ENCODE data around the gene CTNNA3. TPM values are rescaled to one million over a fixed set of nuclear protein-coding genes. Genes with fewer than 3 reads are reported as not detected.

Gene CTNNA3
- total and polyA plus RNA-seq, 2 of the 4 experiments (the other 2 are of a cell fraction), result 0.19 to 0.90 TPM

GRCh38 chr10:67723601-67724000, 27.6 kb upstream of the CTNNA3 start:
- TF ChIP-seq MXI1 (IDR thresholded peaks at IDR 0.05; ENCODE audit: borderline replicate concordance, low read depth, low read length), result no peak
- TF ChIP-seq MAFK (IDR thresholded peaks at IDR 0.05; ENCODE audit: low read depth, low read length), result no peak
- TF ChIP-seq, protein P1, sequence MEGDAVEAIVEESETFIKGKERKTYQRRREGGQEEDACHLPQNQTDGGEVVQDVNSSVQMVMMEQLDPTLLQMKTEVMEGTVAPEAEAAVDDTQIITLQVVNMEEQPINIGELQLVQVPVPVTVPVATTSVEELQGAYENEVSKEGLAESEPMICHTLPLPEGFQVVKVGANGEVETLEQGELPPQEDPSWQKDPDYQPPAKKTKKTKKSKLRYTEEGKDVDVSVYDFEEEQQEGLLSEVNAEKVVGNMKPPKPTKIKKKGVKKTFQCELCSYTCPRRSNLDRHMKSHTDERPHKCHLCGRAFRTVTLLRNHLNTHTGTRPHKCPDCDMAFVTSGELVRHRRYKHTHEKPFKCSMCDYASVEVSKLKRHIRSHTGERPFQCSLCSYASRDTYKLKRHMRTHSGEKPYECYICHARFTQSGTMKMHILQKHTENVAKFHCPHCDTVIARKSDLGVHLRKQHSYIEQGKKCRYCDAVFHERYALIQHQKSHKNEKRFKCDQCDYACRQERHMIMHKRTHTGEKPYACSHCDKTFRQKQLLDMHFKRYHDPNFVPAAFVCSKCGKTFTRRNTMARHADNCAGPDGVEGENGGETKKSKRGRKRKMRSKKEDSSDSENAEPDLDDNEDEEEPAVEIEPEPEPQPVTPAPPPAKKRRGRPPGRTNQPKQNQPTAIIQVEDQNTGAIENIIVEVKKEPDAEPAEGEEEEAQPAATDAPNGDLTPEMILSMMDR (conservative IDR thresholded peaks at IDR 0.05; ENCODE audit: low read depth, low read length), result no peak
- no peak for TF ChIP-seq MAZ (IDR thresholded peaks at IDR 0.05; ENCODE audit: borderline replicate concordance, low read depth, low read length)
- no peak for TF ChIP-seq RAD21 (IDR thresholded peaks at IDR 0.05; ENCODE audit: low read length)
- TF ChIP-seq SMC3 (IDR thresholded peaks at IDR 0.05; ENCODE audit: low read depth, low read length), result no peak
- no peak for TF ChIP-seq FOS (IDR thresholded peaks at IDR 0.05; ENCODE audit: low read depth, low read length)
- no peak for TF ChIP-seq POLR2A (IDR thresholded peaks at IDR 0.05; ENCODE audit: low read depth, low read length)
- no peak for TF ChIP-seq CHD1 (IDR thresholded peaks at IDR 0.05; ENCODE audit: low read depth, low read length)
- no peak for TF ChIP-seq NFE2L2 (IDR thresholded peaks at IDR 0.05; ENCODE audit: low read depth, low read length)
- TF ChIP-seq USF2 (IDR thresholded peaks at IDR 0.05; ENCODE audit: low read depth, low read length), result no peak
- TF ChIP-seq BHLHE40 (IDR thresholded peaks at IDR 0.05; ENCODE audit: low read depth, low read length), result no peak
- BruUV-seq (replicated peaks), result no TSS peak
- intact Hi-C loops (cut with micrococcal nuclease), result no loop called here
- Histone ChIP-seq H2BK20ac (ENCODE audit: low read depth, low read length) (no peak overlapping the region), H3K9me1 (ENCODE audit: insufficient read depth, low read length) (no peaks in the 10 kb centered on the region), H2AK9ac (replicated peaks; ENCODE audit: low read depth, low read length, poor library complexity) (no peak overlapping the region), H3K14ac (replicated peaks; ENCODE audit: low read depth, low read length) (no peak overlapping the region), H4K5ac (ENCODE audit: low read depth, low read length) (no peak overlapping the region), H4K91ac (ENCODE audit: insufficient read depth, low read depth, low read length) (no peak overlapping the region), H3K36me3 (ENCODE audit: control insufficient read depth, insufficient read depth, low read length) (no peaks in the 10 kb centered on the region), H3K79me1 (ENCODE audit: low read depth in 1 of 2, low read length in 2 of 2) (no peaks in the 10 kb centered on the region), H3K27me3 (ENCODE audit: control insufficient read depth, insufficient read depth, low read length) (no peaks in the 10 kb centered on the region), H3K23ac (ENCODE audit: low read depth, low read length) (no peak overlapping the region), H3K9me3 (ENCODE audit: control insufficient read depth, insufficient read depth, low read length) (no peaks in the 10 kb centered on the region), H4K8ac (ENCODE audit: low read depth in 2 of 2, low read length in 2 of 2) (no peak overlapping the region), H3K4ac (ENCODE audit: low read depth, low read length) (no peak overlapping the region), H3K9ac (ENCODE audit: low read depth, low read length) (no peak overlapping the region), H2BK5ac (ENCODE audit: low read depth, low read length, poor library complexity, severe bottlenecking) (no peak overlapping the region), H2BK15ac (ENCODE audit: low read depth, low read length) (no peak overlapping the region), H3K56ac (ENCODE audit: extremely low read depth, insufficient read depth, low read length) (no peak overlapping the region), H2AK5ac (ENCODE audit: low read depth, low read length) (no peak overlapping the region), H3K18ac (ENCODE audit: low read depth, low read length) (no peak overlapping the region), H3K4me3 (ENCODE audit: insufficient read depth, low read depth, low read length) (no peak overlapping the region), H4K20me1 (ENCODE audit: insufficient read depth, low read length) (no peaks in the 10 kb centered on the region), H3K27ac (ENCODE audit: insufficient read depth, low read length) (no peak overlapping the region), H3K4me1 (ENCODE audit: control insufficient read depth, insufficient read depth, low read length) (no peaks in the 10 kb centered on the region), H3K4me2 (ENCODE audit: low read depth, low read length) (no peak overlapping the region), H2BK120ac (ENCODE audit: low read depth, low read length) (no peak overlapping the region), H2AFZ (replicated peaks; ENCODE audit: low read length, poor library complexity) (no peak overlapping the region)
- ChIA-PET CTCF (interaction anchor here (1.4 kb wide), 1 partner anchor 26 kb away, joined by 3 read pairs; no protein-coding TSS in a partner anchor), POLR2A (ENCODE audit: unreplicated experiment) (no interaction called here)
- no peak for DNase-seq
- no peak for ATAC-seq (ENCODE audit: low read depth)
- 67% methylated on average over 1 of the region's 6 CpGs; no CpG with 5 or more reads in 1 of the 2 experiments for WGBS, 2 experiments (ENCODE audit: extremely low coverage in 2 of 2, insufficient read length in 1 of 2)
- dilution Hi-C loops (cut with HindIII; ENCODE audit: low sequenced_read_pairs, unreplicated experiment), result no loop called here
- in situ Hi-C loops (cut with MboI; ENCODE audit: low sequenced_read_pairs), result no loop called here
